GM21526 (cell line): Measurements from ENCODE around the gene KCND3.
"Not testable (repeated sequence)": the region's sequence is repeated elsewhere in the genome, so short reads cannot be mapped to it uniquely, and the experiment has no call there.

Source experiments
- ATAC-seq: cut with Tn5 transposase; IDR thresholded peaks from one replicate; pipeline ENCODE4 v1.9.1; 2021; ENCODE audit warnings: moderate library complexity; ENCODE audit not compliant: unreplicated experiment, low FRiP score

KCND3 gene

DNA sequence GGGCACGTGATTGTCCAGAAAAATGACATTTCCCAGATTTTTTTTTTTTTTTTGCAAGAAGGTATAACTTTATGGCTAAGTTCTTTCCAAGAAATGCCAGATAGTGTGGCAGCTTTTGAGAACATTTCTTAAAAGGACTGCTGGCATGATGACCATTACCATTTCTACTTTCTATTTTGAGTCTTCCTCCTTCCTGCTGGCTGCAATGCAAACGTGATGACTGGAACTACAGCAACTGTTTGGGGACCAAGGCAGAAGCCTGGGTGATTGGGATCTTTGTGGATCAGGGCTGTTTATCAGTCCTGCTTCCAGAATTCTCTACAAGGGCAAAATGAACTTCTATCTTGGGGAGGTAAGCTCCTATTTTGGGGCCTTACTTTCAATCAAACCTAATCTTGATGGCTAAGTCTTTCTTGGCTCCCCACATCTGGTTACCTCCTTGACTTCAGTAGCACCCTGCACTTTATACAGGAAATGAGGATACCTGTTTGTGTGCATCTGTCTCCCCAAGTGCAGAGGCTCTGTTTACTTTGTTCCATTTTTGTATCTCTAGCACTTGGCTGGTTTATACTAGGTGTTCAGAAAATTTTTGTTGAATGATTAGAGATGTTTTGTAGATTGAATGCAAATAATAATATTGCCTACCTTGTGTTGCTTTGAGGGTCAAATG, 237.4 kb downstream of the KCND3 start:
- ATAC-seq, result no peak

DNA sequence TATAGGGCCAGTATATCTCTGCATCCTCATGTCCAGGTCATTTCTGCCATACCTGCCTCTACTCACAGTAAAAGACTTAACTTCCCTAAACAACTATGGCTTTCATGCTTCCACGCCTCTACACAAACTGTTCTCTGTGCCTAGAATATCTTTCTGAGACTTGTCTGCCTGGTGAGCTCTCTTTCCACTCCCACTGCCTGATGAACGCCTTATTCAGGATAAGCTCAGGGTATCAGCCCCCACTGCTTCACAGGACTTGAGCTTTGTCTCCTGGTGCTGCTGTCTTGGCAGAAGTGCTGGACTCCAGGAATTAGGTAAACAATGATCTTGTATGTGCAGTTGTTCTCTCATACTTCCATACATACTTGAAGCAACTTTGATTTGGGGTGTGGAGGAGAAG, 238.6 kb downstream of the KCND3 start:
- no peak for ATAC-seq

DNA sequence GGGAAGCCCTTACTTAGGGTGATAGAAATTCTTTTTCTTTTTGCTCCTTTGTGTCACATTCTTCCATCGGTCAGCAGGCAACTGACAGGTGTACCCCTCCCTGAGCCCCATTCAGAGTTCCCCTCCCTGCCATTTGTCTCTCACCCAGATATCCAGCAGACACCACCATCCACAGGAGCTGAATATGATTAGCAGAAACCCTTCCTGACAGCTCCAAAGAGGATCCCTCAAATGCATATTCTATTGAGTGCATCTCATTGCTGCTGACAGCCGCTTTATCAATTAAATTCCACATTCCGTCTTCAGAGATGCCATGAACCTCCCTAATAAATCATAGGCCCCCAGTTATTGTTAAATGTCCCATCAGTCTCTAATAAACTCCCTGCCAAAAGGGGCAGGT, 239.8 kb downstream of the KCND3 start:
- no peak for ATAC-seq

DNA sequence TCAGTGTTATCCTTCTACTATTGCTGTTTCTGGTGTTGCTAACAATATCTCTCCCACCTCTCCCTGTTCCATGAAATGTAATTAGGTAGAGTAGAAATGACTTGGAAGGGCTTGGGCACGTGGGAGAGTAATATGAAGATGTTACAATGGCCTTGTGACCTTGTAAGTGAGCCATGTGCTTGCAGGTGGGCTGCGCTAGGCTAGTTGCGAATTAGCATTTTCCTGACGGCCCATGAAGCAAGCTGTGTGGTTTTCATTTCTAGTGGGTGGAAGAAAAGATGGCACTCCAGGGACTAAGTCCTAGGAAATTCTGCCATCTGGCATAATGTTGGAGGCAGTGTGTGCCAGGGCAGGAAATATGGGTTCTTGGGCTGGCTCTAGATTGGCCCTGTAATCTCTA, 241.5 kb downstream of the KCND3 start:
- no peak for ATAC-seq

DNA sequence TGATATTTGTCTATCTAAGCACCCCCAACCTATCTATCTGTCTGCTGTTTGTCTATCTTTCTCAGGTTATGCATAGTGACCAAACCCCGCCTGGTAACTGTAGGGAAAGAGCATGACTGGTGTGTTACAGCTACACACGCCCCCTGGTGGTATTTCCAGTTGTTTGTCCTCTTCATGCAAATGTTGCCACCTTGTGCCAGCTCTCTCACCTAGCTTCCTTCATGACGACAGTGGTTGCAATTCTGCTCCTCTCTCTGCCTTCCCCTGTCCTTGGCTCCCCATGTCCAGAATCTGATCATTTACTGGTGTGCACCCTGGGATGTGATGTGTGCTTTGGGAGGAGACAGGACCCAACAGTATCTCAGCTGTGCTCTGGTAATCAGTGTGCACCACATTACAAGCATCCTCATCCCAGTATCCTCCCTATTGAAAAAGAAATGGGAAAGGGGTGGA, 242.2 kb downstream of the KCND3 start:
- ATAC-seq, result no peak

DNA sequence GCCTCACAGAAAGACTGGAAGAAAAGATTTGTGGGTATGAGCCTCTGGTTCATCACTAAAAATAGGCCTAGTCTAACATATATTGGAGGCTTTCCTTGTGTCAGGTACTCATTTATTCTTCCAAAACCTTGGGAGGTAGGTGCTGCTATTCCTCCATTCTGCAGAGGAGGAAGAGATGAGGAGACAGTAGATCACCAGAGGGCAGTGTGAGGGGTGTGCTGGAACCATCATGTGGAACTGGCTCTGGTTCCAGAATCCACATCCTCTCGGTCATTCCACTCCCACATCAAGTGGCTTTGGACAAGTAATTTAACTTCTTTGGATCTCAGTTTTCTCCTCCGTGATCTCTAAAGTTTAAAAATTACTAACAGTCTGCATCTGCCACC, 242.9 kb downstream of the KCND3 start:
- ATAC-seq, result no peak

DNA sequence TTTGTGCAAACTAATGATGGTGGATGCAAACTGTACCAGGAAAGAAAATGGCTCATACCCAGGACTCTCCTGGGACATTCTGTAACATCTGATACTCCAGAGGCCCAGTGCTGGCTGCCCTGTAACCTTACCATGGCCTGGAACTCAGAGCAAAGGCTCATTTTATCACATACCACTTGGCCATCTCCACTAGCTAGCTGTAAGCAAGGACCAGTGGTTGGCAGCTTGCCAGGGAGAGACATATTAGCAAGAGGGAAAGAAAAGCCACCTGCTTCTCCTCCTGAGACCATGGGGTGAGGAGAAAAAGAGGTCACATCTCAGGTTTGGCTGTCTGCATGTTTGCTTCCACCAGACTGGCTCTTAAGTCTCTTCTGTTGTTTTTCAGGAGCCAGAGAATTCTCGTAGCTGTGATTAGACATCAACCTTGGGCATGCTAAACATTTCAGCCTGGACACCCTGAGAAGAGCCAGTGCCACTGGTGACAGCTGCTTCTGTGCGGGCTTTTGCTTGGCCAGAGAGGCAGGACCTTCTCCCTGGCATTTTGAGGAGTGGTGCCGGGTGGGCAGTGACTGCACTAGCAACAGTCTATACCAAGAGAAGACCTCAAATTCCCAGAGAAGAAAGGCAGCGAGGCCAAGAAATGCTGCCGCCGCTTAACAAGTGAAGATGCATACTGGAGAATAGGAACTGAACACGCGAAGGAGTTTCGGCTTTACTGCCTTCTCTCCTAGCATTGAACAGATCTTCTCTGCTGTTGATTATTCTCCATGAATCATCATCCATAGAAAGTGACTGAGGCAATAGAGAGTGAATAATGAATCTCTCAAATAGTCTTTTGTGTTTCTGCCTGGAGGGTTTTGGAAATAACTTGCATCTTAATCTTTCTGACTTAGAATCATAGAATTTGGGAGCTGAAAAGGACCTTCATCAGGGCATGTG, 243.5 kb downstream of the KCND3 start:
- no peak for ATAC-seq

DNA sequence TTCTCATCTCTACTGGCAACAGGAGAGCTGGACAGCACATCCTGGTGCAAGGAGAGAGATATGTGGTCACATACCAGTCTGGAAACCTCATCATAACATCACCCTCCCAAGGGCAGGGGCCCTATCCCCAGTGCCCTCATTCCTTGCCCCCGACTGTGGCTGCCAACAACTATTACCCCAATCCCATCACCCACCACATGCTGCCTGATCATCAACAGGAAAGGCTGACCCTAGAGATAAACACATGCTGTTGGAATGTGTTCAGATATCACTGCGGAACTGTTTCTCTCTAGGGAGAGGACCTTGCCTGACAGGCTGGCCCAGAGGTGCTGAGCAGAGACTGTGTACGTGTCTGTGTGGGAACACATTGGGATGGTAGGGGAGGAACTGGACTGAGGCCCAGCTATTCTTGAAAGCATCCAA, 245.8 kb downstream of the KCND3 start:
- no peak for ATAC-seq

DNA sequence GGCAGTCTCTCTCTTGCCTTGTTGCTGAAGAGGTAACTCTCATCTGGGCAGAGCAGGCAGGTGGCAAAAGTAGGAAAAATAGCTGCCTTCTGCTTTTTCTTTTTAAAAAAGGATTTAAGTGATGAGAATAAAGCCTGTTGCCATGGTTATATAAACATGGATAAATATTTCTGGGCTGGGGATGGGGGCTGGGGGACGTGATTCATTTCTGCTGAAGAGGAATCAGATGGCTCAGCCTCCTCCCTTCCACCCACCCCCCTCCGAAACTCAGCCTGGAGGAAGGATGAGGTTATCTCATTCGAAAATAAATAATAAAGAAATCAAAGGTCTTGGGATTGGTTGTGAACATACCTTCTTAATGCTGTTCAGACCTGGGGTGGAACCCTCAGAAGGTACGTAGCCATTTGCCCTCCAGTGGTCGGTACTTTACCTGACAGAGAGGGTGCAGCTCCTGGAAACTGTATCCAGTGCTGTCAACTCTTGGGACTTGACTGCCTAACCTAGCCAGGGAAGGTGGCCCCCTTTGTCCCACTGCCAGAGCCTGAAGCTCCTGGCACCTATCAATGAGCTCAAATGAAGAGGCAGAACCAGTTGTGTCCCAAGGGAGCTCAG, 246.4 kb downstream of the KCND3 start:
- no peak for ATAC-seq

DNA sequence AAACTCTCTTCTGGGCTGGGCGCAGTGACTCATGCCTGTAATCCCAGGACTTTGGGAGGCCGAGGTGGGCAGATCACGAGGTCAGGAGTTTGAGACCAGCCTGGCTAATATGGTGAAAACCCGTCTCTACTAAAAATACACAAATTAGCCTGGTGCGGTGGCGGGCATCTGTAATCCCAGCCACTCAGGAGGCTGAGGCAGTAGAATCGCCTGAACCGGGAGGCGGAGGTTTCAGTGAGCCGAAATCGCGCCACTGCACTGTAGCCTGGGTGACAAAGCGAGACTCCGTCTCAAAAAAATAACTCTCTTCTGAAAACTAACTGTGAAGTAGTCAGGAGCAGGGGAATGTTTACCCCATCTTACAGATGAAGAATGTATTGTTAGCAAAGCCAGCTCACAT, 247.2 kb downstream of the KCND3 start:
- ATAC-seq, result not testable (repeated sequence)

DNA sequence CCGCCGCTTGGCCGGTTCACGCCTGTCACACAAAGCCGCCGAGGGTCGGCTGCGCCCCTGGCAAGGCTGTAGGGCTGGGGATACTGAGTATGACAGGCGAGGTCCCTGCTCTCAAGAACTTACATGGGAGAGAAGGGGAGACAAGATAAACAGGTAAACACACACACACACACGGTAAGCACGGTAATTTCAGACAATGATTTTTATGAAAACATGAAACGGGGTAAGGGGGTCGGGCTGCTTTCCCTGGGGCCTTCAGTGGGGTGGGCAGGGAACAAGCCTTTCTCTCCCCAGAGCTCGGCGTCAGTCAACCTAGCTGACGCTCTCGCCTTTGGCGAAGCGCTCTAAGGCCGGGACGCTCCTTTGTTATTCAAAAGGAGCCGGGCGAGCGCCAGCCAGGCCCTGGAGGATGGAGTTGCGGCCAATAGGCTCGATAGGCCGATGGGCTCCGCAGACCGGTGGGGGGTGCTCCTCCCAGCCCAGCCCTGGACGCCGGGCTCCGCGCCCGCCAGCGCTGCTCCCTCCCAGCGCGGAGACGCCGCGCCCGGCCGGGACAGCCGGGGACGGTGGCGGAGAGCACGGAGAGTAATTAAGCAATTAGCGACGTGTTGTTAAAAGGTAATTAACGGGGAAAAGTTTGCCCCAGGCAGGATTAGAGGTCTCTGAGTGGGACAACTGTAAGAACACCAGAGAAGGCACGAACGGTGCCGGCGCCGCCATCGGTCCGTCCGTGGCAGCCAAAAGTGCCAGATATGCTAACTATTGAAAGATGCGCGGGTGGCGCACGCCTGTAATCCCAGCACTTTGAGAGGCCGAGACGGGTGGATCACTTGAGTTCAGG, 249.3 kb downstream of the KCND3 start:
- ATAC-seq, result no peak

DNA sequence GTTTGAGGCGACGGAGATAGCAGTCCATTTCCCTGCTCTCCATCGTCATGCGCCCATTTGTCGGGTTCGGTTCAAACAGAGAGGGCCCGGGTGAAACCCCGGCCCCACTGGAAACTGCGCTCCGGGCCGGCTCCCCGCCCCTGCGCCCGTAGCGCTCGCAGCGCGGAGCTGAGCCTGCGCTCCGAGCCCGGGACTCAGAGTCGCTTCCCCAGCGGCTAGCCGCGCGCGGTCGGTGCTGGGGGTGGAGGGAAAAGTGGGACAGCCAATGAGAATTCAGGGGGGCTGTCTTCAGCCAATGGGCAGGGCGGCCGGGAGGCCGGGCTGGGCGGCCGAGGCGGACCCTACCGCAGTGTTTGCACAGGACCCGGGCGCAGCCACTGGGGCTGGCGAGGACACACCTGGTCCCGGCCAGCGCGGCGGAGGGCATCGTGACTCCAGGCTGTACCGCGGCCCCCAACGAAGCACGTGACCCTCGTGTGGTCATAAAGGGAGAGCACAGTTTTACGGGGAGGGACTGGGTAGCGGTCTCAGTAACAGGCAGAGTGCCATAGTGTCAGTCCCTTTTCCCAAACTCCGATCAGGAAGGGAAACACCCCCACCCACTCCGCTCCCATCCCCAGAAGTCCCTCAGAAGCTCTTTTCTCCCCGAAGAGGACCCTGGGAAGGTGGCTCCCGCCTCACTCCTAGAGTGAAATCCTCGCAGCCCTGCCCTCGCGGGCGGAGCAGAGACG, 250.1 kb downstream of the KCND3 start, which contains the start of gene INKA2:
Gene INKA2 (minus strand): TSS at position 202 of the 731 bp plus-strand sequence. CDS start 153 bp downstream, at position 49.
- peak; percentile 76 for ATAC-seq

DNA sequence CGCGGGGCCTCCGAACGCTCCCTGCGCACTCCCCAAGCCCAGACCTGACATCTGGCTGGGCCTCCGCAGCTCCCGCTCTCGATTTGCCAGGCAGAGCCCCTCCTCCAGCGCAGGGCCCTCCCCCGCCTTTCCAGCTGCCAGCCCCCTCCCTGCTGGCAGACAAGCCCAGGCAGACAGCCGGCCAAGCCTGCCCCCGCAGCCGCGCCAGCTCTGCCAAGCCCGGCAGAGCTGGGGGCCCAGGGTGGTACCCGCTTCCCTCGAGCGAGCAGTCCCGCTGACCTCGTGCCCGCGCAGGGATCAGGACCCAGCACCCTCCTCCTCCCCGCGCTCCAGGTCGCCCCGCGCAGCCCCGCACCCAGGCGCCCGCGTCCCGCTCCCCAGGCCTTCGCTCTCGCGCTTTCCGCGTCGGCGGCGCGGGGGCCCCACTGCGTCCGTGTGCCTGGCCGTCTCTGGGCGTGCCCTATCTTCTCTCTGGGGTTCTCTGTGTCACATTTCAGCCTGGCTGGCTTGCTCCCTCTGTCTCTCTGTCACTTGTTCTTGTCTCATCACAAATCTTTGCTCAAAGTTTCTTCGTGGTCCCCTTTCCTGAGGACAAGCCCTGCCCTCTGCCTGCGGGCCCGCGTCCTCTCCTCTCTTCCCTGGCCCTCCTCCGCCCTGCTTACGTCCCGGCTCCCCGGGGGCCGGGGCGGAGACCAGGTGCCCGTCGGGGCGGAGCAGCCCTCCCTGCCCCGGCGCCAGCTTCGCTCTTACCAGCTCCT, 250.9 kb downstream of the KCND3 start:
- peak; percentile 44 for ATAC-seq

DNA sequence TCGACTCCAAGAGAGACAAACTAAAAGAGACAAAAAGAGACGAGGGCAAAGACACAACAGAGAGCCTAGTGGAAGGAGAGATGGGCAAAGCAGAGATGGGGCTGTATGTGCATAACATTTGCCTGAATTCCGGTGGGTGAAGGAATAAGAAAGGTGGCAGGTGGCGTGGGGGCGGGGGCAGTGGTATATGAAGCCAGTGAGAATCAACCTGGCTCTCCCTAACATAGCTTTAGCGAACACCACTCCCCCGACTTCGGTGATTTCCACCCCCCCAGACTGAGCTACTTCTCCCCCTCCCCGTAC, 251.4 kb downstream of the KCND3 start:
- no peak for ATAC-seq

DNA sequence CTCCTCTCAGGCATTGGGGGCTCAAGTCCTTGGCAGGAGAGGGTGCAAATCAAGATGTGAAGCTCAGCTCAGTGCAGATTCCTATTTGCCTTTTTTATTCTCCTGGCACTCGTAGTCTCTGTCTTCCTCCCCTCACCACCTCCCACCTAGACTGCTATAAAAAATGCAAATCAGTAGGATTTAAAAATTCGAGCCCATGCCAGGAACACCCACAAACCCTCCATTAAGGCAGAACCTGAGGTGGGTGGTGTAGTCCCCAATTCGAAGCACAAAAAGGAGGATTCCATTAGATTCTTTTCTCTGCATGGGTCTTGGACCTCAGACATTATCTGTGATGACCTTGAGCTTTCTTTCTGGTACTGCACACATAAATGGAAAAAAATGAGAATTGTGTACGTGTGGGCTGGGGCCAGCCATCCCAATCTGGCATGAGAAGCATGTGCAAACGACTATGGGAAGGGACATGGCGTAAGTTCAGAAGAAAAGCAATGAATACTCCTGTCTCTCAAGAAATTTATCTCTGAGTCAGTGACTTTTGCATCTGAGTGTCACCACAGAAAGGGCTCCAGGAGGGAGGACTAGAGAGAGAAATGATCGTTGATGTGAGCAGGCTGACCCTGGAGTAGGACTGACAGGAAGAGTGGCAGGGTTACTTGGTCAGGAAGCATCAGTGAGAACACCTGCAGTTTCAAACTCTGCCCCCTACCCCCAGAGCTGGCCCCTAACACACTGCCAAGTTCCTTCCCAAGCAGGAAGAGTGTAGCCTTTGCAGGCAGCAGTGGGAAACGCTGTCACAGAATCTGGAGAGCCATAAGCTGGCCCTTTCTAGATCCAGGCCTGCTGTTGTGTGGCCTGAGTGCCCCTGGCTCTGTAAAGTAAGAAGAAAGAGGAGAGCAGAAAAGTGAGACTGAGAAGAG, 252.0 kb downstream of the KCND3 start:
- ATAC-seq, result no peak

DNA sequence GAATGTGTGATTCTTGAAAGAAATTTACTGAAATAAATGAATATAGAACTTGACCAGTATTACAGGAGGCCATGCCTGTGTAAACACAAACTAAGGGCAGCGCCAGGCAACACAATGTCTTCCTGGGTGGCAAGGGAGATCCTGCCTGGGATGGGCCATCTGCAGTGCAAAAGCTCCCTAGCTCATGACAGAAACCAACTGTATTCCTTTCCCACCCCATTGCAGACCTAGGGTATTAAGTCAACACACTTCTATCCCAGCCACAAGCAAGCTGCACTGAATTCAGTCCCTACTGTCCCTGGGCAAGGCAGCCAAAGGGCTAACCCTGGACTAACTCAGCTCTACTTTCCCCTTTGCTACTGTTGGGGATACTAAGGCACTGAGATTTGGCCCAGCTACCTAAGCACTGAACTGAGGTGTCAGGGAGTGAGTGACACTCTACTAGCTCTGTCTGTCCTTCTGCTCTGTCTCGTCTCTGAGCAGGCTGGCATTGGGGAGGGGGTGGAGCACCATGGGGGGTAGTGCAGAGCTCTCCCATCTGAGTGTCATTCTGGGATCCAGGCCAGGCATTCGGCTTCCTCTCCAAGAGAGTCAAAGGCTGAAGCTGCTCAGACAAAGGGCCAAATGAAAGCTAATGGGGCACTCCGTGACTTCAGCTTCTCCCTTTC, 252.8 kb downstream of the KCND3 start:
- ATAC-seq, result no peak

DNA sequence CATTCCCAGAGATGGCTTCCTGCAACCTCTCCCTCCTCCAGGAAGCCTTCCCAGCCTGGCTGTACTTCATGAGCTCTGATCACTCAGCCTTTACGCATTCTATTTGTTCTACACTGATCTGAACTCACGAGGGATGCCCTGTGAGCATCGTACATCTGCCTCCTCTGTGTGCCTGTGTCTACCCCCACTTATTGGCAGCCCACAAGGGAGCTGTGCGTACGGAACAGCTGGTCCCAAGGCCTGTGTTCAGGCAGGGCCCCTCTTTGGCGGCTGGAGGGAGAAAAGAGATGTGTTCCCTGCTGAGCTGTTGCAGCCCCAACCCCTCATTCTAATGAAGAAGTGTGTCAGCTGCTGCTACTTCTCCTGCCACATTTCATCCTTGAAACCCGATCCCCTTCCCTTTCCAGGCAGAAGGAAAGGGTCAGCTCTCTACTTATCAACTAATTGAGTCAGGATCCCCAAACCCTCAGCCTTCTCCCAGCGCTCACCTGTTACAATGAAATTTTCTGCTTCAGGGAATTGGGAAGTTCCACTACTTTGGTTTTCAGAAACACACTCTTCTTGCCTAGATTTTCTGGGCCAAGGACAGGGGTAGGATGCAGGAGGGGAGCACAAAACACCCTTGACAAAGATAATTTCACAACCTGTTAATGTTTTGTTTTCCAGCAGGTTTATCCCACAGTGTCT, 253.5 kb downstream of the KCND3 start:
- ATAC-seq, result no peak
